ENCODE data around the gene JAZF1. TPM values are rescaled to one million over a fixed set of nuclear protein-coding genes. Genes with fewer than 3 reads are reported as not detected.

JAZF1 gene
- total and polyA plus RNA-seq, 8 donors, result 4.0 to 13.9 (median 6.0) TPM

DNA sequence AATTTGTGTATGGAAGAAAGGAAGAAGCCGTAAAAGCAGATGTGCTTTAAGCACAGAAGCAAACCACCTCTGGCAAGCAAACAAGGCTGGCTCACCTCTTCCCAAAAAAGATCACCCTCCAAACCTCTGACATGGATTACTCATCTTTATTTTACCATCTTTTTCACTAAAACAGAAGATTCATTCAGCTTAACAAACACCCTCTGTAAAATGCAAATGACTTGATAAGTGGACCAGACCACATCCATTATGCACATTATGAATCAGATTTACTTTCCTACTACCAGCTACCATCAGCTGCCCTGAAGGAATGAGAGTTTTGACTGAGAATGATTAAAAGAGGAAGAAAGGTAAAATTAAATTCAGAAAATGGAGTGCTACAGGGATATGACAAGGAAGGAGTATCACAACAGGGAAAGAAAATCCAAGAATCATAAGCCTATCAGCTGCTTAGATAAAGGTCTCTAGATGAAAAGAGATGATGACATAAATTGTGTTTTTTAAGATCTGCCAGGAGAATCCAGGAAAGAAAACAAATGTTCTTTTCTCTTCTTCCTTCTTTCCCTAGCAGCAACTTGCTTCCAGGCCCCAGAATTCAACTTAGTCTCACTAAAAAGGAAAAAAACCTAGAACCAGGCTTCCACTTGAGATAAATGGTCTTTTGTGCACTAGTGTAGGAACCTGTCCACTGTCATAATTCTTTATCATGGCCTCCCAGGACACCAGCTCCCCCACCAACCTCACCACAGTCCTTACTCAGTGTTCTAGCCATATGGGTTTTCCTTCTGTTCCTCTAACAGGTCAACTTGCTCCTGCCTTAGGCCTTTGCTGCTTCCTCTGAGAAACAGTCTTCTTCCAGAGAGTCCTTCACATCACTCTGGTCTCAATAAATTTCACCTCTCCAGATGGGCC is 47.4 kb downstream of the JAZF1 start:
- Histone ChIP-seq H3K4me3 (no peak overlapping the region), H3K27ac (no peak overlapping the region), H3K36me3 (no peaks in the 10 kb centered on the region), H3K4me1 (peaks cover 0 to 8% (median 3%) of the 10 kb centered on the region in 3 donors), H3K27me3 (no peaks in the 10 kb centered on the region), H3K9me3 (no peaks in the 10 kb centered on the region)
- ATAC-seq (no peak), DNase-seq (no peak), FAIRE-seq (no peak)
- intact Hi-C loops (cut with DNase I), result no loop called here
- TF ChIP-seq, protein P1, sequence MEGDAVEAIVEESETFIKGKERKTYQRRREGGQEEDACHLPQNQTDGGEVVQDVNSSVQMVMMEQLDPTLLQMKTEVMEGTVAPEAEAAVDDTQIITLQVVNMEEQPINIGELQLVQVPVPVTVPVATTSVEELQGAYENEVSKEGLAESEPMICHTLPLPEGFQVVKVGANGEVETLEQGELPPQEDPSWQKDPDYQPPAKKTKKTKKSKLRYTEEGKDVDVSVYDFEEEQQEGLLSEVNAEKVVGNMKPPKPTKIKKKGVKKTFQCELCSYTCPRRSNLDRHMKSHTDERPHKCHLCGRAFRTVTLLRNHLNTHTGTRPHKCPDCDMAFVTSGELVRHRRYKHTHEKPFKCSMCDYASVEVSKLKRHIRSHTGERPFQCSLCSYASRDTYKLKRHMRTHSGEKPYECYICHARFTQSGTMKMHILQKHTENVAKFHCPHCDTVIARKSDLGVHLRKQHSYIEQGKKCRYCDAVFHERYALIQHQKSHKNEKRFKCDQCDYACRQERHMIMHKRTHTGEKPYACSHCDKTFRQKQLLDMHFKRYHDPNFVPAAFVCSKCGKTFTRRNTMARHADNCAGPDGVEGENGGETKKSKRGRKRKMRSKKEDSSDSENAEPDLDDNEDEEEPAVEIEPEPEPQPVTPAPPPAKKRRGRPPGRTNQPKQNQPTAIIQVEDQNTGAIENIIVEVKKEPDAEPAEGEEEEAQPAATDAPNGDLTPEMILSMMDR (IDR thresholded peaks at IDR 0.05), result no peak
- 87 to 95% methylated on average over 1 of the region's 1 CpG for WGBS, 2 donors

DNA sequence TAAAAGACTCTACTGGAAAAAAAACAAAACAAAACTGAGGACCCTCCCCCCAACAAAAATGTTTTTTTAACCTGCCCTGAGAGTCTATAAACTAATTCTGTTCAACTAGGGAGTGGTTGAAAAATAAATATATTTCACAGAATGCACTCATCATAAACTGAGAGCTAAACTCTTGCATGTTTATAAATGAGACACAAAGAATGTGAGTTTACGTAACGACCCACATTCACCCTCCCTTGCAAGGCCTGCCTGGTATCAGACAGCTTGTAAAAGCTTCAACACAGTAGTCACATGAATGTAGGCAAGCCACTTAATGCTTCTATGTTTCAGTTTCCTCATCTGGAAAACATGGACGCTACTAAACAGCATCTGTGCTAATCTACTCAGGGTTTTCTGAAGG is 50.3 kb downstream of the JAZF1 start:
- peaks cover 0 to 6% (median 0%) of the 10 kb centered on the region in 3 donors for H3K4me1 ChIP-seq
- no peak overlapping the region for H3K27ac ChIP-seq
- no peaks in the 10 kb centered on the region for H3K27me3 ChIP-seq
- DNase-seq, result no peak
- H3K4me3 ChIP-seq, result no peak overlapping the region
- TF ChIP-seq, protein P1 (IDR thresholded peaks at IDR 0.05), result no peak
- intact Hi-C loops (cut with DNase I), result no loop called here
- H3K36me3 ChIP-seq, result no peaks in the 10 kb centered on the region
- no peaks in the 10 kb centered on the region for H3K9me3 ChIP-seq
- no peak for FAIRE-seq
- 85 to 87% methylated on average over 3 of the region's 3 CpGs for WGBS, 2 donors
- no peak for ATAC-seq

DNA sequence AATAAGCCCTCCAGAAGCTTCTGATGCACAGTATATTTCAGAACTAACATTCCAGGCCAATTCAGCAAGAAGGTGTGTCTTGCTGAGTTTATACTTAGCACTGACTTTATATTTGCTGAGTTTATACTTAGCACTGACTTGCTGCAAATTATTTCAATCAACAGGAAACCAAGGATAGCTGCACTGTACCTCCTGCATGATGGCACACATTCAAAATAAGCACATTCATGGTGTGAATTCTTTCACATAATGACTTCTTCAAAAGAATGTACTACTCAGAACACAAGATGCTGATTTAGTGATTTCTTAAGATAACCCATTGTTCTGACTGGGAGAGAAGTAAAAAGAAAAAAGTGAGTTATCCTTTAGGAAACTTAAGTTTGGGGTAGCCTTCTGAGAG is 52.0 kb downstream of the JAZF1 start:
- Histone ChIP-seq H3K9me3 (no peaks in the 10 kb centered on the region), H3K27ac (no peak overlapping the region), H3K36me3 (no peaks in the 10 kb centered on the region), H3K4me1 (no peaks in the 10 kb centered on the region), H3K4me3 (no peak overlapping the region), H3K27me3 (no peaks in the 10 kb centered on the region)
- TF ChIP-seq, protein P1 (IDR thresholded peaks at IDR 0.05), result no peak
- intact Hi-C loops (cut with DNase I), result no loop called here
- DNase-seq (no peak), ATAC-seq (no peak), FAIRE-seq (no peak)

DNA sequence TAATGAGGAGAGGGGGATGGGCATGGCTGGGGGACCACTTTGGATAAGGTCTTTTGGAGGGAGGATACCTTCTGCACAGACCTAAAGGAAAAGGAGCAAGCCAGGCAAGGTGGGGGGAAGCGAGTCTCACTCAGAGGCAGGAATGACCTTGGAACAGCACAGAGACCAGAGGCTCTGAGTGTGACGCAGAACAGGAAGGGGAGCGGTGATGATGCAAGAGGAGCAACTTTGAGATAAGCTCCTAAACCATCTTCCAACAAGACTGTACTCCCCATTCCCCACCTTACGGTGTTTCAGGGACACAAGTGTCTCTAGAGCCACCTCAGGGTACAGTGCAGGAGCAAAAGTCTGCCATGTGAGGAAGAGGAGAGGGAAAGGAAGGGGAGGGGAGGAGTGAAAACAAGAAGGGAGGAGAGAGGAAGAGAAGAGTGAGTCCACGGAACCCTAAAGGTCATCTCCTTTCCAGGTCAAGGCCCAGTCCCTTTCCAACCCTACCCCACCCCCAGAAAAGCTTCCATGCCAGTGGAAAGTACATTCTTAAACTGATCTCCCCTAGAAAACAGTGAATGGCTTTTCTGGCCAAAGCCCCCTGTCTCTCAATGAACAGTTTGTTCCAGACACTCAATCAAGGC is 54.1 kb downstream of the JAZF1 start:
- 92 to 95% methylated on average over 5 of the region's 5 CpGs for WGBS, 2 donors
- intact Hi-C loops (cut with DNase I), result no loop called here
- TF ChIP-seq, protein P1 (IDR thresholded peaks at IDR 0.05), result no peak
- no peaks in the 10 kb centered on the region for H3K9me3 ChIP-seq
- H3K36me3 ChIP-seq, result no peaks in the 10 kb centered on the region
- FAIRE-seq (no peak), ATAC-seq (peak in 2 of 4 donors; percentile 20 to 37), DNase-seq (no peak)
- no peak overlapping the region for H3K27ac ChIP-seq
- H3K4me1 ChIP-seq, result no peaks in the 10 kb centered on the region
- H3K27me3 ChIP-seq, result no peaks in the 10 kb centered on the region
- no peak overlapping the region for H3K4me3 ChIP-seq

Measured in pancreas (tissue), 10 donors.